VCaP (cell line): Measurements from ENCODE around the gene GUK1.
"Not testable (repeated sequence)": the region's sequence is repeated elsewhere in the genome, so short reads cannot be mapped to it uniquely, and the experiment has no call there.

Experiments used
- H3K27ac ChIP-seq: fragments of 450-650 bp; 2 replicates; pipeline ENCODE4 v1.5.1; 2017
- TF ChIP-seq, protein P1 (sequence below): fragments of 450-650 bp; conservative IDR thresholded peaks from 2 replicates; pipeline ENCODE4 v1.5.1; 2017; ENCODE audit warnings: mild to moderate bottlenecking, moderate library complexity

Gene GUK1

DNA sequence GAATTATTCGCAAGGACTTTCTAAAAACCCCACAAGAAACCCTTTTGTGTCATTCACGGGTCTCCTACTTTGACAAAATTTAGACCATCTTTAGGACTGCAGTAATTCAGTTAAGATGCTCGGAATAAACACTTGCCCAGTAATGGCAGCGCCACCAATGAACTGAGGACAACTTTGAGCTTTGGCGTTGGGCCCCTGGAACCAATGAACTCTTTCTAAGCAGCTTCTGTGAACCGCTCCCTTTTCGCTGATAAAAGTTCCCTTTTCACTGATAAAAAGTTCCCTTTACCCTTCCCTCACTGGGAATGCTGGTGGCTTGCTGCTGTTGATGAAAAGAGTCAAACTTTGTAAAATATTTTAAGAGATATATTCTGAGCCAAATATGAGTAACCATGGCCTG is 29.5 kb upstream of the GUK1 start:
- TF ChIP-seq, protein P1, sequence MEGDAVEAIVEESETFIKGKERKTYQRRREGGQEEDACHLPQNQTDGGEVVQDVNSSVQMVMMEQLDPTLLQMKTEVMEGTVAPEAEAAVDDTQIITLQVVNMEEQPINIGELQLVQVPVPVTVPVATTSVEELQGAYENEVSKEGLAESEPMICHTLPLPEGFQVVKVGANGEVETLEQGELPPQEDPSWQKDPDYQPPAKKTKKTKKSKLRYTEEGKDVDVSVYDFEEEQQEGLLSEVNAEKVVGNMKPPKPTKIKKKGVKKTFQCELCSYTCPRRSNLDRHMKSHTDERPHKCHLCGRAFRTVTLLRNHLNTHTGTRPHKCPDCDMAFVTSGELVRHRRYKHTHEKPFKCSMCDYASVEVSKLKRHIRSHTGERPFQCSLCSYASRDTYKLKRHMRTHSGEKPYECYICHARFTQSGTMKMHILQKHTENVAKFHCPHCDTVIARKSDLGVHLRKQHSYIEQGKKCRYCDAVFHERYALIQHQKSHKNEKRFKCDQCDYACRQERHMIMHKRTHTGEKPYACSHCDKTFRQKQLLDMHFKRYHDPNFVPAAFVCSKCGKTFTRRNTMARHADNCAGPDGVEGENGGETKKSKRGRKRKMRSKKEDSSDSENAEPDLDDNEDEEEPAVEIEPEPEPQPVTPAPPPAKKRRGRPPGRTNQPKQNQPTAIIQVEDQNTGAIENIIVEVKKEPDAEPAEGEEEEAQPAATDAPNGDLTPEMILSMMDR = no peak
- no peak overlapping the region for H3K27ac ChIP-seq

DNA sequence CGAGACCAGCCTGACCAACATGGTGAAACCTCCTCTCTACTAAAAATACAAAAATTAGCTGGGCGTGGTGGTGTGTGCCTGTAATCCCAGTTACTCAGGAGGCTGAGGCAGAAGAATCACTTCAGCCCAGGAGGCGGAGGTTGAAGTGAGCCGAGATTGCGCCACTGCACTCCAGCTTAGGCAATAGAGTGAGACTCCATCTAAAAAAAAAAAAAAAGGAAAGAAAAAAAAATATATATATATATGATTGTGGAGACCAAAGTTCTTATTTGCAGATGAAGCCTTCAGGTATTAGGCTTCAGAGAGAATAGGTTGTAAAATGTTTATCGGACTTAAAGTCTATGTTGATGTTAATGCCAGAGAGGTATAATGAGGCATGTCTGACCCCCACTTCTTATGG is 28.8 kb upstream of the GUK1 start:
- H3K27ac ChIP-seq = not testable (repeated sequence)

DNA sequence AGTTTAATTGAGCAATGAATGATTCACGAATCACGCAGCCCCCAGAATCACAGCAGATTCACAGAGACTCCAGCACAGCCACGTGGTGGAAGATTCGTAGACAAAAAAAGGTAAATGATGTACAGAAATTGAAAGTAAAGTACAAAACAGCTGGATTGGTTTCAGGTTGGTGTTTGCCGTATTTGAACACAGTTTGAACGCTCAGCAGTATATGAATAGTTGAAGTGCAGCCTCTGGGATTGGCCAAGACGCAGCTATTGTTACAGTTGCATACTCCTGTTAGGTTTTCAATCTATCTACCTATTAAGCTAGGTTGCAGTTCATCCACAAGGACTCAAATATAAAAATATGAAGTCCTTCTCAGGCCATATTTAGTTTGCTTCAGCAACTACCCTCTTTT is 27.9 kb upstream of the GUK1 start:
- no peak overlapping the region for H3K27ac ChIP-seq
- TF ChIP-seq, protein P1 = no peak

DNA sequence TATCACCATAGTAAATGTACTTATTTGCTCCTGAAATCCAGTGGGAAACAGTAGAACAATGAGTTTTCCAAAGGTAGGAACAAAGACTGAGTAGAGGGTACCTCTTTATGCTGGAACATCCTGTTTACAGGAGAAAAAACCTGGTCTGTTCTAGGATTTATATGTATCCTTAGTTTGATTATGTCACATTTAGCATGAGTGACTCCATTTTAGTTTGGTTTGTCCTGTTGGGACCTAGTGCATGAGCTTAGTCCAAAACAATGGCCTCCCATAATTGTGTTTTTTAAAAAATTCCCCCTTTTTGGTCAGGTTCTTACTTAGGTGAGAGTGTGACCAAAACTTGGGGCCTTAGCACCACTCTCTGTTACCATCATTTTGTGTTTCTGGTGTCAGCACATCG is 27.5 kb upstream of the GUK1 start:
- no peak overlapping the region for H3K27ac ChIP-seq
- TF ChIP-seq, protein P1 = no peak

DNA sequence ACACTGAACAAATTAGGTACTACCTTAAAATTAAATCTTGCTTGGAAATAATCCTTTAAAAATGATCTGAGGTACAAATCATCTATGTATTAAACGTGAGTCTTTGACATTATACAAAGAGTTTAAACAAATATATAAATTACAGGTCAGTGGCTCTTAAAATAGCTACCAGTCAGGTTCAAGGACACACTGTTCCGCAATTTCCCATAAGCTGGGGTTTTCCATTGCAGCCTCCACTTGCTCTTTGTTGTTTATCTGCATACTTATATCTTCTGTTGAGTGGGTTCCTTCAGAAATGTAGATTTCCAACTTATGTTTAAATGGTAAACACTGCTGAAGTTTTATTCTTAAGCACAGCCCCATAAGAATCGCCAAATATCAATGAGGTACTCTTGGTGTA is 25.3 kb upstream of the GUK1 start:
- H3K27ac ChIP-seq = no peak overlapping the region
- TF ChIP-seq, protein P1 = no peak

DNA sequence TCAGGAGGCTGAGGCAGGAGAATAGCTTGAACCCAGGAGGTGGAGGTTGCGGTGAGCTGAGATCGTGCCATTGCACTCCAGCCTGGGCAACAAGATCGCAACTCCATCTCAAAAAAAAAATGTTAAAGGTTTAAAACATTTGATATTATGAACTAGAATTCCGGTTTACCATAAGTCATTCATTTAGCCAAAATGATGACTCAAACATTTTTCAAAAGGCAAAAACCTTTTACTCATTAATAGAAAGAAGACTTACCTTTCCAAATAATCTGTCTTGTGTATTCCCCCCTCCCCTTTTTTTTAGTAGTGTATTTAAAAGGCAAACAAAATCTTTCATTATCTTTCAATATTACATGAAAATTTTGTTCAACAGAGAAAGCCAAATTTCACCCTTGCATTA is 22.7 kb upstream of the GUK1 start:
- no peak overlapping the region for H3K27ac ChIP-seq
- TF ChIP-seq, protein P1 = no peak

DNA sequence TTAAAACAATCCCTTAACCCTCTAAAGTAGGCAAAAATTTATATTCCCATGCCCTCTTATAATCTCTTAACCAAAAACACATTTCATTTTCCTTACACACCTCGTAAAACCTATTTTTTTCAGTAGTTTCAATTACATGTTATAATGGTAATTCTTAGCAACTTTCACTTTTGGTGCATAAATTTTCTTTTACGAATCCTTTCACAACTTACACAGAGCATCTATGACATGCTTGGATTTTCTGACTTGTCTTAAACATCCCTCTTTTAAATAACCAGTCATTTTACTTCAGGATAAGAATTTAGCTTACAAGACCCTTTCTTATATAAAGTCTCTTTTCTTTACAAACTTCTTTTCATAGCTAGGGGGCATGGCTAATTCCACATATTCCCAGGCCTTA is 22.0 kb upstream of the GUK1 start:
- H3K27ac ChIP-seq = no peak overlapping the region
- TF ChIP-seq, protein P1 = no peak

DNA sequence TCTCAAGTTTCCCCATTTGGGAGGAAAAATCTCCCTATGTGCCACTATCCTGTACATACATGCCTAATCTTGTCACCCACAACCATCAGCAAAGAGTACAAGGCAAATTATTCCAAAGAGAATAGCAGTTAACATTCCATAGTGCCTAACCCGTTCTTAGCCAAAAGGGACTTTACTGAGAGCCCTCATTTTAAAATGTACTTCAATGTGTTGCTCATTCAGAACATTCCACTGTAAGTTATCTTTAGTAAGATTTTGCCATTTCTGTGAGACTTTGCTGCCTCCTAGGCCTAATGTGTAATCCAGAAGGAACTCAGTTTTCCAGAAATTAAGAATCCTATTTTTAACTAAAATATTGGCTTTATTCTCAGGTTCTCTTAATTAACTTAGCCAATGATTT is 19.7 kb upstream of the GUK1 start:
- no peak overlapping the region for H3K27ac ChIP-seq

More for the DNA sequence above, 19.7 kb upstream of the GUK1 start:
- TF ChIP-seq, protein P1 = no peak
